IMR-90 (cell line): Measurements from ENCODE around the gene CBLIF. TPM values are rescaled to one million over a fixed set of nuclear protein-coding genes. Genes with fewer than 3 reads are reported as not detected.

ENCODE experiments used
- ATAC-seq: fragments of 200-7000 bp; cut with Tn5 transposase; 2 replicates; pipeline ENCODE4 v1.9.1; 2020; ENCODE audit warnings: low read depth, mild to moderate bottlenecking, moderate library complexity
- BruUV-seq: library from RNA; stranded (reverse); fragments of 400-500 nt; replicated peaks from 2 replicates; lab custom pipeline; 2021; lab: Mats Ljungman, UMichigan
- CTCF ChIA-PET: fragments of 300-600 bp; formaldehyde crosslinking; extraction: SDS; loops from one replicate; lab custom pipeline; 2021; ENCODE audit warnings: antibody characterized with exemption; lab: Yijun Ruan, JAX
- POLR2A ChIA-PET: fragments of 300-600 bp; sonication (Branson Sonifier 250); formaldehyde crosslinking; loops from one replicate; lab custom pipeline; 2022; ENCODE audit warnings: antibody characterized with exemption; ENCODE audit not compliant: unreplicated experiment; lab: Charles Lee
- DNase-seq: peaks from one replicate; pipeline ENCODE4 v3.0.0; 2013
- H2AFZ ChIP-seq: replicated peaks from 2 replicates; pipeline ENCODE3; 2013; ENCODE audit warnings: low read length, mild to moderate bottlenecking; ENCODE audit not compliant: poor library complexity
- H2AK5ac ChIP-seq: 2 replicates; pipeline ENCODE4 v1.6.1; 2013; ENCODE audit warnings: low read depth, low read length, inconsistent platforms
- H2AK9ac ChIP-seq: replicated peaks from 2 replicates; pipeline ENCODE3; 2013; ENCODE audit warnings: mild to moderate bottlenecking, low read depth, low read length, moderate library complexity; ENCODE audit not compliant: poor library complexity
- H2BK120ac ChIP-seq: 2 replicates; pipeline ENCODE4 v1.6.1; 2013; ENCODE audit warnings: low read depth, low read length, inconsistent platforms
- H2BK15ac ChIP-seq: 3 replicates; pipeline ENCODE4 v1.6.1; 2013; ENCODE audit warnings: low read depth, low read length, inconsistent platforms
- H2BK20ac ChIP-seq: 2 replicates; pipeline ENCODE4 v1.6.1; 2013; ENCODE audit warnings: low read depth, mild to moderate bottlenecking, inconsistent platforms, low read length, moderate library complexity
- H2BK5ac ChIP-seq: 2 replicates; pipeline ENCODE4 v1.6.1; 2013; ENCODE audit warnings: mild to moderate bottlenecking, low read depth, low read length, inconsistent platforms; ENCODE audit not compliant: poor library complexity, severe bottlenecking
- H3K14ac ChIP-seq: replicated peaks from 2 replicates; pipeline ENCODE4 v1.6.1; 2013; ENCODE audit warnings: low read depth, low read length, inconsistent platforms
- H3K18ac ChIP-seq: 2 replicates; pipeline ENCODE4 v1.6.1; 2013; ENCODE audit warnings: low read depth, low read length, control low read depth
- H3K23ac ChIP-seq: 2 replicates; pipeline ENCODE4 v1.6.1; 2013; ENCODE audit warnings: low read depth, low read length, inconsistent platforms
- H3K27ac ChIP-seq: 2 replicates; pipeline ENCODE4 v1.5.1; 2013; ENCODE audit warnings: mild to moderate bottlenecking, control low read depth, low read length; ENCODE audit not compliant: insufficient read depth
- H3K27me3 ChIP-seq: 2 replicates; pipeline ENCODE4 v1.6.1; 2013; ENCODE audit warnings: low read length; ENCODE audit not compliant: control insufficient read depth, insufficient read depth
- H3K36me3 ChIP-seq: 2 replicates; pipeline ENCODE4 v1.6.1; 2013; ENCODE audit warnings: low read length, mixed read lengths; ENCODE audit not compliant: control insufficient read depth, insufficient read depth
- H3K4ac ChIP-seq: 2 replicates; pipeline ENCODE4 v1.6.1; 2013; ENCODE audit warnings: low read depth, low read length, inconsistent platforms
- H3K4me1 ChIP-seq: 2 replicates; pipeline ENCODE4 v1.6.1; 2013; ENCODE audit warnings: low read length, mixed read lengths; ENCODE audit not compliant: control insufficient read depth, insufficient read depth
- H3K4me2 ChIP-seq: 2 replicates; pipeline ENCODE4 v1.6.1; 2013; ENCODE audit warnings: low read depth, mild to moderate bottlenecking, control low read depth, low read length, moderate library complexity
- H3K4me3 ChIP-seq: 2 replicates; pipeline ENCODE4 v1.5.1; 2013; ENCODE audit warnings: low read depth, mild to moderate bottlenecking, control low read depth, low read length, moderate library complexity; ENCODE audit not compliant: insufficient read depth
- H3K56ac ChIP-seq: 2 replicates; pipeline ENCODE4 v1.6.1; 2013; ENCODE audit warnings: low read length, inconsistent platforms; ENCODE audit not compliant: insufficient read depth; ENCODE audit errors: extremely low read depth
- H3K79me1 ChIP-seq, 2 experiments: 2 replicates each; pipeline ENCODE4 v1.6.1; 2013; ENCODE audit warnings: low read length in 2 of 2, inconsistent platforms in 1 of 2, low read depth in 1 of 2
- H3K9ac ChIP-seq: 2 replicates; pipeline ENCODE4 v1.6.1; 2013; ENCODE audit warnings: low read depth, low read length, control low read depth
- H3K9me1 ChIP-seq: 2 replicates; pipeline ENCODE4 v1.6.1; 2013; ENCODE audit warnings: low read length, inconsistent platforms; ENCODE audit not compliant: insufficient read depth
- H3K9me3 ChIP-seq: 2 replicates; pipeline ENCODE4 v1.6.1; 2013; ENCODE audit warnings: low read length; ENCODE audit not compliant: control insufficient read depth, insufficient read depth
- H4K20me1 ChIP-seq: 2 replicates; pipeline ENCODE4 v1.6.1; 2013; ENCODE audit warnings: low read length, inconsistent platforms; ENCODE audit not compliant: insufficient read depth
- H4K5ac ChIP-seq: 2 replicates; pipeline ENCODE4 v1.6.1; 2013; ENCODE audit warnings: mild to moderate bottlenecking, low read depth, low read length, control low read depth
- H4K8ac ChIP-seq, 2 experiments: 2 replicates each; pipeline ENCODE4 v1.6.1; 2013; ENCODE audit warnings: low read depth in 2 of 2, low read length in 2 of 2, control low read depth in 1 of 2, inconsistent platforms in 1 of 2
- H4K91ac ChIP-seq: 2 replicates; pipeline ENCODE4 v1.6.1; 2013; ENCODE audit warnings: low read depth, low read length, inconsistent platforms; ENCODE audit not compliant: insufficient read depth
- BHLHE40 ChIP-seq: fragments of 150-350 bp; IDR thresholded peaks from 2 replicates; pipeline ENCODE4 v1.6.1; 2016; ENCODE audit warnings: mild to moderate bottlenecking, low read depth, low read length
- CTCF ChIP-seq: conservative IDR thresholded peaks from 2 replicates; pipeline ENCODE4 v1.5.1; 2012; ENCODE audit warnings: mild to moderate bottlenecking, low read depth, low read length, improper control_type of control experiment
- RFX5 ChIP-seq: IDR thresholded peaks from 2 replicates; pipeline ENCODE4 v1.8.0; 2012; ENCODE audit warnings: low read depth, mild to moderate bottlenecking, low read length, moderate library complexity
- WGBS, 2 experiments: methylation state at CpG; one replicate each; pipeline versions ENCODE4 v1.1.5 to v1.1.7; 2013; ENCODE audit warnings: missing lambda C conversion rate in 2 of 2; ENCODE audit not compliant: insufficient read length in 1 of 2; ENCODE audit errors: extremely low coverage in 2 of 2; 5-methylcytosine and 5-hydroxymethylcytosine counted together
- dilution Hi-C: fragments of 300-500 bp; cut with HindIII; formaldehyde crosslinking; loops from one replicate; pipeline ENCODE4 v1.14.3; 2018; ENCODE audit warnings: low sequenced_read_pairs; ENCODE audit not compliant: unreplicated experiment
- in situ Hi-C: fragments of 300-500 bp; cut with MboI; formaldehyde crosslinking; loops from 3 replicates; pipeline ENCODE4 v1.14.3; 2019; ENCODE audit warnings: low sequenced_read_pairs, inconsistent platforms, mixed read lengths
- intact Hi-C: fragments of 100-400 bp; cut with micrococcal nuclease; formaldehyde crosslinking; loops from 2 replicates; pipeline ENCODE4 v1.10.0; 2022
- polyA plus RNA-seq, 3 experiments: library from polyadenylated mRNA; depleted of rRNA; stranded (reverse); fragments of >200 nt; gene quantifications; 2 replicates each; pipeline ENCODE4 v1.2.3, GENCODE V29; 2012; ENCODE audit warnings: low replicate concordance in 1 of 3
- total RNA-seq: library from RNA; depleted of rRNA; stranded (reverse); fragments of >200 nt; gene quantifications from 2 replicates; pipeline ENCODE4 v1.2.3, GENCODE V29; 2012

Gene CBLIF
- total and polyA plus RNA-seq, 2 of the 4 experiments (the other 2 are of a cell fraction) = not detected

GRCh38 chr11:59867946-59868345 lies 22.6 kb upstream of the CBLIF start:
- H4K20me1 ChIP-seq = no peaks in the 10 kb centered on the region
- no peaks in the 10 kb centered on the region for H3K9me1 ChIP-seq
- no peak overlapping the region for H2BK120ac ChIP-seq
- in situ Hi-C loops (no loop called here), dilution Hi-C loops (no loop called here), intact Hi-C loops (no loop called here)
- no peak overlapping the region for H3K9ac ChIP-seq
- ChIA-PET POLR2A (interaction anchor here (0.6 kb wide), 1 partner anchor 33 kb away, joined by 4 read pairs; no protein-coding TSS in a partner anchor), CTCF (no interaction called here)
- H2BK20ac ChIP-seq = no peak overlapping the region
- no peak overlapping the region for H3K27ac ChIP-seq
- no peak overlapping the region for H3K18ac ChIP-seq
- no peak for ATAC-seq
- H2AK5ac ChIP-seq = no peak overlapping the region
- no peak overlapping the region for H4K5ac ChIP-seq
- no peak overlapping the region for H2BK5ac ChIP-seq
- BruUV-seq = no TSS peak
- no peak overlapping the region for H3K14ac ChIP-seq
- no peak for DNase-seq
- H3K79me1 ChIP-seq = no peaks in the 10 kb centered on the region
- no peak for TF ChIP-seq CTCF
- no peak for TF ChIP-seq BHLHE40
- TF ChIP-seq RFX5 = no peak
- H3K27me3 ChIP-seq = no peaks in the 10 kb centered on the region
- no peak overlapping the region for H2AFZ ChIP-seq
- no peak overlapping the region for H3K23ac ChIP-seq
- no peak overlapping the region for H2AK9ac ChIP-seq
- H3K56ac ChIP-seq = no peak overlapping the region
- no peaks in the 10 kb centered on the region for H3K4me1 ChIP-seq
- WGBS, 2 experiments = no CpG with 5 or more reads among the region's 2 CpGs
- no peaks in the 10 kb centered on the region for H3K36me3 ChIP-seq
- no peak overlapping the region for H4K8ac ChIP-seq
- no peak overlapping the region for H2BK15ac ChIP-seq
- no peaks in the 10 kb centered on the region for H3K9me3 ChIP-seq
- no peak overlapping the region for H4K91ac ChIP-seq
- H3K4me3 ChIP-seq = no peak overlapping the region
- H3K4me2 ChIP-seq = no peak overlapping the region
- H3K4ac ChIP-seq = no peak overlapping the region
